Hepatocyte (in vitro differentiated cells): ENCODE data around the gene TMC2. TPM values are rescaled to one million over a fixed set of nuclear protein-coding genes. Genes with fewer than 3 reads are reported as not detected.

Experiments
- DNase-seq: peaks from one replicate; pipeline ENCODE4 v3.0.0-alpha.2; 2016; ENCODE audit warnings: low spot score
- H2AFZ ChIP-seq: fragments of 200-600 bp; sonication (generic); 2 replicates; pipeline ENCODE4 v1.6.0; 2016; ENCODE audit warnings: antibody characterized with exemption, mild to moderate bottlenecking
- H3K27ac ChIP-seq: fragments of 200-600 bp; sonication (generic); 2 replicates; pipeline ENCODE4 v1.5.1; 2016; ENCODE audit warnings: mild to moderate bottlenecking
- H3K27me3 ChIP-seq: fragments of 200-600 bp; sonication (generic); 2 replicates; pipeline ENCODE4 v1.6.1; 2016
- H3K36me3 ChIP-seq: fragments of 200-600 bp; sonication (generic); replicated peaks from 2 replicates; pipeline ENCODE4 v1.5.1; 2016; ENCODE audit warnings: low read depth; ENCODE audit not compliant: insufficient read depth
- H3K4me1 ChIP-seq: fragments of 200-600 bp; sonication (generic); 2 replicates; pipeline ENCODE4 v1.5.1; 2016; ENCODE audit warnings: mild to moderate bottlenecking, moderate library complexity; ENCODE audit not compliant: insufficient read depth
- H3K4me2 ChIP-seq: fragments of 200-600 bp; sonication (generic); 2 replicates; pipeline ENCODE4 v1.6.0; 2016
- H3K4me3 ChIP-seq: fragments of 200-600 bp; sonication (generic); 2 replicates; pipeline ENCODE4 v1.5.1; 2016; ENCODE audit warnings: mild to moderate bottlenecking
- H3K79me2 ChIP-seq: fragments of 200-600 bp; sonication (generic); 2 replicates; pipeline ENCODE4 v1.6.0; 2017; ENCODE audit warnings: mild to moderate bottlenecking
- H3K9me2 ChIP-seq: fragments of 200-600 bp; sonication (generic); replicated peaks from 2 replicates; pipeline ENCODE4 v1.6.0; 2017; ENCODE audit warnings: mild to moderate bottlenecking; ENCODE audit not compliant: insufficient read depth
- H3K9me3 ChIP-seq: fragments of 200-600 bp; sonication (generic); 2 replicates; pipeline ENCODE4 v1.5.1; 2016; ENCODE audit warnings: low read depth, mild to moderate bottlenecking
- H4K20me1 ChIP-seq: fragments of 200-600 bp; sonication (generic); 2 replicates; pipeline ENCODE4 v1.6.0; 2016; ENCODE audit warnings: mild to moderate bottlenecking; ENCODE audit not compliant: insufficient read depth, poor library complexity, severe bottlenecking
- CTCF ChIP-seq: fragments of 200-600 bp; sonication (generic); IDR thresholded peaks from 2 replicates; pipeline ENCODE4 v1.5.1; 2016; ENCODE audit warnings: antibody characterized with exemption, mild to moderate bottlenecking; ENCODE audit not compliant: poor library complexity
- EZH2 ChIP-seq: fragments of 200-600 bp; sonication (generic); IDR thresholded peaks from 2 replicates; pipeline ENCODE4 v1.6.1; 2016; ENCODE audit warnings: antibody characterized with exemption, mild to moderate bottlenecking, borderline replicate concordance
- EZH2phosphoT487 ChIP-seq: fragments of 200-600 bp; sonication (generic); IDR thresholded peaks from one replicate; pipeline ENCODE4 v1.6.1; 2018; ENCODE audit warnings: antibody characterized with exemption, mild to moderate bottlenecking, low read depth, moderate library complexity; ENCODE audit not compliant: unreplicated experiment, severe bottlenecking
- WGBS: methylation state at CpG from one replicate; pipeline ENCODE4 v1.1.6; 2016; ENCODE audit warnings: low lambda C conversion rate; ENCODE audit errors: missing lambda C conversion rate; 5-methylcytosine and 5-hydroxymethylcytosine counted together
- polyA plus RNA-seq: library from polyadenylated mRNA; unstranded; fragments of >200 nt; fragmentation: Nextera tagmentation; extraction: Ambion mirVana; gene quantifications from 2 replicates; pipeline ENCODE4 v1.2.1, GENCODE V29; 2016
- total RNA-seq: library from RNA; depleted of rRNA; stranded (reverse); fragments of >200 nt; gene quantifications from 2 replicates; pipeline ENCODE4 v1.2.3, GENCODE V29; 2014

Gene TMC2
- total and polyA plus RNA-seq, 2 experiments from 2014 or later, result not detected

- Histone ChIP-seq H3K9me2 (no peaks in the 10 kb centered on the region), H3K79me2 (no peaks in the 10 kb centered on the region), H3K4me2 (no peak overlapping the region), H3K27ac (no peak overlapping the region), H3K9me3 (no peaks in the 10 kb centered on the region), H3K4me3 (no peak overlapping the region), H2AFZ (no peak overlapping the region), H3K27me3 (no peaks in the 10 kb centered on the region), H3K4me1 (no peaks in the 10 kb centered on the region), H3K36me3 (no peaks in the 10 kb centered on the region), H4K20me1 (no peaks in the 10 kb centered on the region)
- WGBS, result 71% methylated on average over 9 of the region's 9 CpGs
- no peak for TF ChIP-seq EZH2phosphoT487
- no peak for TF ChIP-seq CTCF
- TF ChIP-seq EZH2, result no peak
- no peak for DNase-seq
These were observed 90.6 kb downstream of the TMC2 start for GRCh38 chr20:2626853-2627541.

GRCh38 chr20:2631228-2631627 lies 94.9 kb downstream of the TMC2 start:
- DNase-seq, result no peak
- H3K9me2 ChIP-seq, result no peaks in the 10 kb centered on the region
- H3K4me3 ChIP-seq, result no peak overlapping the region
- 26% methylated on average over 1 of the region's 1 CpG for WGBS
- TF ChIP-seq EZH2 (no peak), EZH2phosphoT487 (no peak), CTCF (no peak)
- no peaks in the 10 kb centered on the region for H3K27me3 ChIP-seq
- no peaks in the 10 kb centered on the region for H3K36me3 ChIP-seq
- no peaks in the 10 kb centered on the region for H3K9me3 ChIP-seq
- H3K4me2 ChIP-seq, result no peak overlapping the region
- no peaks in the 10 kb centered on the region for H4K20me1 ChIP-seq
- H3K4me1 ChIP-seq, result no peaks in the 10 kb centered on the region
- H3K79me2 ChIP-seq, result no peaks in the 10 kb centered on the region
- H3K27ac ChIP-seq, result no peak overlapping the region
- H2AFZ ChIP-seq, result no peak overlapping the region

- DNase-seq, result no peak
- Histone ChIP-seq H3K4me1 (no peaks in the 10 kb centered on the region), H3K9me3 (no peaks in the 10 kb centered on the region), H3K79me2 (no peaks in the 10 kb centered on the region), H3K9me2 (no peaks in the 10 kb centered on the region), H2AFZ (no peak overlapping the region), H4K20me1 (no peaks in the 10 kb centered on the region), H3K36me3 (no peaks in the 10 kb centered on the region), H3K4me2 (no peak overlapping the region), H3K4me3 (no peak overlapping the region), H3K27me3 (no peaks in the 10 kb centered on the region), H3K27ac (no peak overlapping the region)
- WGBS, result 0% methylated on average over 1 of the region's 1 CpG
- no peak for TF ChIP-seq EZH2
- TF ChIP-seq EZH2phosphoT487, result no peak
These were observed 97.0 kb downstream of the TMC2 start for GRCh38 chr20:2633381-2633780.

- H4K20me1 ChIP-seq, result no peaks in the 10 kb centered on the region
- H3K4me3 ChIP-seq, result no peak overlapping the region
- no peaks in the 10 kb centered on the region for H3K4me1 ChIP-seq
- WGBS, result 73% methylated on average over 6 of the region's 6 CpGs
- no peak for TF ChIP-seq CTCF
- TF ChIP-seq EZH2, result no peak
- TF ChIP-seq EZH2phosphoT487, result no peak
- no peaks in the 10 kb centered on the region for H3K36me3 ChIP-seq
- no peak for DNase-seq
- H3K27ac ChIP-seq, result no peak overlapping the region
- no peaks in the 10 kb centered on the region for H3K79me2 ChIP-seq
- no peaks in the 10 kb centered on the region for H3K27me3 ChIP-seq
- H2AFZ ChIP-seq, result no peak overlapping the region
- H3K4me2 ChIP-seq, result no peak overlapping the region
- no peaks in the 10 kb centered on the region for H3K9me3 ChIP-seq
- no peaks in the 10 kb centered on the region for H3K9me2 ChIP-seq
These were observed 100.9 kb downstream of the TMC2 start for GRCh38 chr20:2637246-2637645.
